ENCODE results near the gene KDELR1.

Gene KDELR1

GRCh38 chr19:48346191-48346590, 45.2 kb downstream of the KDELR1 start (continued):
- TF ChIP-seq ZFP30 (CRISPR knock-in tag; IDR thresholded peaks at IDR 0.05) (no peak), PATZ1 (CRISPR knock-in tag; IDR thresholded peaks at IDR 0.05; ENCODE audit: borderline replicate concordance) (no peak), BACH2 (CRISPR knock-in tag; IDR thresholded peaks at IDR 0.05; ENCODE audit: borderline replicate concordance) (no peak), TSHZ2 (CRISPR knock-in tag; IDR thresholded peaks at IDR 0.05) (no peak), TCF4 (CRISPR knock-in tag; IDR thresholded peaks at IDR 0.05; ENCODE audit: borderline replicate concordance) (no peak)

- ATAC-seq, result peak; percentile 44; the same call in 2 of the 3 replicates
- TF ChIP-seq TOX (CRISPR knock-in tag; IDR thresholded peaks at IDR 0.05; ENCODE audit: borderline replicate concordance) (no peak), ZFP30 (CRISPR knock-in tag; IDR thresholded peaks at IDR 0.05) (no peak)
Observed at GRCh38 chr19:48344892-48345291, 46.5 kb downstream of the KDELR1 start.

GRCh38 chr19:48342841-48343540, 48.4 kb downstream of the KDELR1 start:
- TF ChIP-seq POU6F1 (CRISPR knock-in tag; IDR thresholded peaks at IDR 0.05; ENCODE audit: borderline replicate concordance, low read depth) (no peak), ESRRG (CRISPR knock-in tag; IDR thresholded peaks at IDR 0.05) (no peak), BACH2 (CRISPR knock-in tag; IDR thresholded peaks at IDR 0.05; ENCODE audit: borderline replicate concordance) (no peak), RARB (CRISPR knock-in tag; IDR thresholded peaks at IDR 0.05) (no peak), TSHZ2 (CRISPR knock-in tag; IDR thresholded peaks at IDR 0.05) (no peak), ZNF565 (CRISPR knock-in tag; conservative IDR thresholded peaks at IDR 0.05; ENCODE audit: low read depth) (no peak)
- no peak for ATAC-seq

- no peak for TF ChIP-seq ZFP30 (CRISPR knock-in tag; IDR thresholded peaks at IDR 0.05)
- no peak for TF ChIP-seq PATZ1 (CRISPR knock-in tag; IDR thresholded peaks at IDR 0.05; ENCODE audit: borderline replicate concordance)
- TF ChIP-seq SNAI2 (CRISPR knock-in tag; IDR thresholded peaks at IDR 0.05), result no peak
- TF ChIP-seq ZNF70 (CRISPR knock-in tag; IDR thresholded peaks at IDR 0.05), result no peak
- no peak for TF ChIP-seq RARB (CRISPR knock-in tag; IDR thresholded peaks at IDR 0.05)
- TF ChIP-seq CSRNP3 (CRISPR knock-in tag; IDR thresholded peaks at IDR 0.05), result no peak
- no peak for TF ChIP-seq ESRRG (CRISPR knock-in tag; IDR thresholded peaks at IDR 0.05)
- no peak for TF ChIP-seq CREB5 (CRISPR knock-in tag; IDR thresholded peaks at IDR 0.05; ENCODE audit: low read depth)
- no peak for TF ChIP-seq ARNTL (CRISPR knock-in tag; IDR thresholded peaks at IDR 0.05; ENCODE audit: borderline replicate concordance, low read depth)
- no peak for TF ChIP-seq TSHZ2 (CRISPR knock-in tag; IDR thresholded peaks at IDR 0.05)
Observed at GRCh38 chr19:48342414-48342738, 49.0 kb downstream of the KDELR1 start.

More at GRCh38 chr19:48342414-48342738, 49.0 kb downstream of the KDELR1 start:
- no peak for ATAC-seq
